HCT116 (cell line): ENCODE results near the gene TMEM51.

Source experiments
- ELF1 ChIP-seq: IDR thresholded peaks from 2 replicates; pipeline ENCODE4 v1.6.1; 2012; ENCODE audit warnings: low read depth, borderline replicate concordance
- EZH2 ChIP-seq: fragments of 200-600 bp; sonication (generic); IDR thresholded peaks from 2 replicates; pipeline ENCODE4 v1.6.1; 2017; ENCODE audit warnings: antibody characterized with exemption, mixed run types
- POLR2A ChIP-seq: IDR thresholded peaks from 2 replicates; pipeline ENCODE4 v1.7.0; 2011; ENCODE audit warnings: borderline replicate concordance; ENCODE audit not compliant: insufficient read depth, insufficient read length; ENCODE audit errors: extremely low read depth
- POLR2AphosphoS5 ChIP-seq: IDR thresholded peaks from 2 replicates; pipeline ENCODE4 v1.6.1; 2011; ENCODE audit warnings: mild to moderate bottlenecking, low read depth, low read length, moderate library complexity
- RAD21 ChIP-seq: IDR thresholded peaks from 2 replicates; pipeline ENCODE4 v1.6.1; 2012; ENCODE audit warnings: low read depth, mild to moderate bottlenecking
- SIN3A ChIP-seq: IDR thresholded peaks from 2 replicates; pipeline ENCODE4 v1.6.1; 2012; ENCODE audit warnings: low read depth
- TF ChIP-seq, protein P1 (sequence below), 3 experiments: fragments of 200-600 bp in 1 of 3; sonication (generic) in 1 of 3; IDR thresholded peaks in 2 of 3; conservative IDR thresholded peaks in 1 of 3; 2 replicates each; pipeline ENCODE4 v1.5.1; 2012 to 2017; ENCODE audit warnings: low read depth in 2 of 3, low read length in 2 of 3, antibody characterized with exemption in 1 of 3, borderline replicate concordance in 1 of 3, control low read depth in 1 of 3, mild to moderate bottlenecking in 1 of 3, mixed read lengths in 1 of 3, mixed run types in 1 of 3, moderate library complexity in 1 of 3; ENCODE audit not compliant: insufficient read depth in 1 of 3
- TF ChIP-seq, protein P2 (sequence below): IDR thresholded peaks from 2 replicates; pipeline ENCODE4 v1.6.1; 2012

DNA sequence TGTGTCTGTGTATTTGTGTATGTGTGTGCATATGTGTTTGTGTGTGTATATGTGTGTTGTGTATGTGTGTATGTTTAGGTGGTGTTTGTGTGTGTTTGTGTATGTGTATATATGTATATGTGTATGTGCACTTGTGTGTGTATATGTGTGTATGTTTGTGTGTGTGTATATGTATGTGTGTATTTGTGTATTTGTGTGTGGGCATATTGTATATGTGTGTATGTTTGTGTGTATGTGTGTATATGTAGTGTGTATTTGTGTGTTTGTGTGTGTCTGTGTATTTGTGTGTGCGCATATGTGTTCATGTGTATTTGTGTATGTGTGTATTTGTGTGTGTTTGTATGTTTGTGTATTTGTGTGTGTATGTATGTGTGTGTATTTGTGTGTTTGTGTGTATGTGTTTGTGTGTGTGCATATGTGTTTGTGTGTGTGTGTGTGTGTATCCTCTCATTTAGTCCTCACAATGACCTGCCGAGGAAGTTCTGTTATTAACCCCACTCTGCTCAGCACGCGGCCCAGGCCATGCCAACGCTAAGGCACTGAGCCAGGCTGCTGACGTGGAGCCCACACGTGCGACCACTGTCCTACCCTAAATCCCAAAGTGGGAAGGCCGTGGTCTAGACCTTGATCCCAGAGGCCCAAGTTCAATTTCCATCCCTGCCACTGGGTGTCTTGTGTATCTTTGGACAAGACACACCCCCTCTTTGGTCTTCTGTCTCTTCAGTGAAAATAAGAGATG, 43.2 kb upstream of the TMEM51 start:
- no peak for TF ChIP-seq RAD21
- TF ChIP-seq, protein P1, sequence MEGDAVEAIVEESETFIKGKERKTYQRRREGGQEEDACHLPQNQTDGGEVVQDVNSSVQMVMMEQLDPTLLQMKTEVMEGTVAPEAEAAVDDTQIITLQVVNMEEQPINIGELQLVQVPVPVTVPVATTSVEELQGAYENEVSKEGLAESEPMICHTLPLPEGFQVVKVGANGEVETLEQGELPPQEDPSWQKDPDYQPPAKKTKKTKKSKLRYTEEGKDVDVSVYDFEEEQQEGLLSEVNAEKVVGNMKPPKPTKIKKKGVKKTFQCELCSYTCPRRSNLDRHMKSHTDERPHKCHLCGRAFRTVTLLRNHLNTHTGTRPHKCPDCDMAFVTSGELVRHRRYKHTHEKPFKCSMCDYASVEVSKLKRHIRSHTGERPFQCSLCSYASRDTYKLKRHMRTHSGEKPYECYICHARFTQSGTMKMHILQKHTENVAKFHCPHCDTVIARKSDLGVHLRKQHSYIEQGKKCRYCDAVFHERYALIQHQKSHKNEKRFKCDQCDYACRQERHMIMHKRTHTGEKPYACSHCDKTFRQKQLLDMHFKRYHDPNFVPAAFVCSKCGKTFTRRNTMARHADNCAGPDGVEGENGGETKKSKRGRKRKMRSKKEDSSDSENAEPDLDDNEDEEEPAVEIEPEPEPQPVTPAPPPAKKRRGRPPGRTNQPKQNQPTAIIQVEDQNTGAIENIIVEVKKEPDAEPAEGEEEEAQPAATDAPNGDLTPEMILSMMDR (IDR thresholded peaks at IDR 0.05 in 2 of 3, conservative IDR thresholded peaks at IDR 0.05 in 1 of 3; ENCODE audit: borderline replicate concordance in 1 of 3, insufficient read depth in 1 of 3, low read depth in 2 of 3, low read length in 2 of 3): no peak
- TF ChIP-seq, protein P2, sequence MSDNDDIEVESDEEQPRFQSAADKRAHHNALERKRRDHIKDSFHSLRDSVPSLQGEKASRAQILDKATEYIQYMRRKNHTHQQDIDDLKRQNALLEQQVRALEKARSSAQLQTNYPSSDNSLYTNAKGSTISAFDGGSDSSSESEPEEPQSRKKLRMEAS: no peak
- no peak for TF ChIP-seq POLR2A
- no peak for TF ChIP-seq ELF1
- TF ChIP-seq POLR2AphosphoS5: no peak
- no peak for TF ChIP-seq EZH2
- TF ChIP-seq SIN3A: no peak
